ENCODE measurements around the gene RNU7-1.

The RNU7-1 gene

DNA sequence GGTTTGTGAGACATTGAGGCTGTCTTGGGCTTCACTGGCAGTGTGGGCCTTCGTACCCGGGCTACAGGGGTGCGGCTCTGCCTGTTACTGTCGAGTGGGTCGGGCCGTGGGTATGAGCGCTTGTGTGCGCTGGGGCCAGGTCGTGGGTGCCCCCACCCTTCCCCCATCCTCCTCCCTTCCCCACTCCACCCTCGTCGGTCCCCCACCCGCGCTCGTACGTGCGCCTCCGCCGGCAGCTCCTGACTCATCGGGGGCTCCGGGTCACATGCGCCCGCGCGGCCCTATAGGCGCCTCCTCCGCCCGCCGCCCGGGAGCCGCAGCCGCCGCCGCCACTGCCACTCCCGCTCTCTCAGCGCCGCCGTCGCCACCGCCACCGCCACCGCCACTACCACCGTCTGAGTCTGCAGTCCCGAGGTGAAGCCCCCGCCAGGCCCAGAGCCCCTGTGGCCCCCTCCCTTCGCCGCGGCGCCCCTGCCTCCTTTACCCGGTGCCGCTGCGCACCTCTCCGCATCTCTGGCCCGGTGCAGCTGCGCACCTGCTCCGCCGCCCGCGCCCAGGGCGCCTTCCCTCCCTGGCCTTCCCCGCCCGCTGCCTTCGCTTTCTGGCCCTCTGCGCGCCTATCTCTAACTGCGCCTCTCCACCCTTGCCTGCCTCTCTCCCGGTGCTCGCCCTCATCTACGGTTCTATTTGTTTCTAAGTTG lies 29.2 kb upstream of the RNU7-1 start, which contains the start of gene ENO2:
TSS of gene ENO2 (plus strand) at position 335 of the 701 bp plus-strand sequence. CDS start 1,253 bp downstream, outside the sequence.
- no peak for TF ChIP-seq ZNF274 (IDR thresholded peaks at IDR 0.05; ENCODE audit: low read depth, low read length)
- H3K4me3 ChIP-seq (ENCODE audit: low read length): peak within 1 kb of the TSS; percentile 69

DNA sequence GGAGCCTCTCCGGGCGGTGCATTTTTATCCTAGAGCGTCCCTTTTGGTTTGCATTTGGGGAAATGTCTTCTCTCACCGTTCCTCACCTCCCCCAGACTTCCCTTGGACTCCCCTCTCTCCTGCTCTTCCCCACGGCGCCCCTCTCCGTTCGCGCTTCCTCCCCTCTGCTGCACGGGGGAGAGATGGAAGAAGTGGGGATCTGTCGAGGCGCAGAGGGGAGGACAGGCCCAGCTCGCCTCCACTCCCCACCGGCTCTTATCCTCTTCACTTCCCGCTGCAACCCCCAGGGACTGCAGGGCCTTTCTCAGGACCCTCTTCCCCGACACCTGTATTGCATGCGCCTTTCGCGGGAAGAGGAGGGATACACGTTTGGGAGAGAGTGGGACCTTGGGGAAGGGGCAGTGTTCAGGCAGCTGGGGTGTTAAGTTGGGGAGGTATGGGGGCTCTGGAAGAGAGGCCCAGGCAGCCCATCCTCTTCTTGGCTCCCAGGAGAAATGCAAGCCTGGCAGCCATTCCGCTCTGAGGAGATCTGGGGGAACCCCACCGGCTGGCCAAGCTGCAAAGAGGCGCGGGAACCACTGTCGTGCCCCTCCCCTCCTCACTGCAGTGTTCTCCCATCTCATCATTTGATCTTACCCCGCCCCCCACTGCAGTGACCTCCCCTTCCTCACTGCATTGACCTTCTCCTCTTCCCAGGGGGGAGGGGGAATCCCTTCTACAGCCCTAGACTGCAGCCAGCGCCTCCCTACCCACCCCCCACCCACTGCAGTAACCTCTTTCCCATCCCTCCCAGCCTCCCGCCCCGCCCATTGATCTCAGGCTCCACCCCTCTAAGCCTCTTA lies 28.4 kb upstream of the RNU7-1 start:
- H3K4me3 ChIP-seq (ENCODE audit: low read length): peak overlapping the region; percentile 69
- no peak for TF ChIP-seq ZNF274 (IDR thresholded peaks at IDR 0.05; ENCODE audit: low read depth, low read length)

DNA sequence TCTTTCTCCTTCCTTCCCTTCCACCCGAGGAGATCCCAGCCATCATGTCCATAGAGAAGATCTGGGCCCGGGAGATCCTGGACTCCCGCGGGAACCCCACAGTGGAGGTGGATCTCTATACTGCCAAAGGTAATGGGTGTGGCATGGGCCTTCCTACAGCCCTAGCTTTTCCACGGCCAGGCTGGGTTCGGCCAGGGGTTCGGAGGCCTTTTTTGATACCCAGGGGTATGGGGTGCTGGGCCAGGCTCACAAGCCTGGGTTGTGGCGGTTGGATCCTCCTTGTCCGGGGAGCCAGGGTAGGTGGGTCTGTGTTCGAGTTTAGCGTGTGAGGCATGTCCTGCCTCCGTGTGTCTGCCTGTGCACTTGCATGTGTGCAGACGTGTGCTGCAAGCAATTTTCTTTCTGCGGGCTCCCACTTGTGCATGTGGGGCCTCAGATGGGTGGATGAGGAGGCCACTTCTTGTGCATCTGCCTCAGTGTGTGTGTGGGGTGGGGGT lies 27.8 kb upstream of the RNU7-1 start:
- no peak for TF ChIP-seq ZNF274 (IDR thresholded peaks at IDR 0.05; ENCODE audit: low read depth, low read length)
- no peak overlapping the region for H3K4me3 ChIP-seq (ENCODE audit: low read length)

DNA sequence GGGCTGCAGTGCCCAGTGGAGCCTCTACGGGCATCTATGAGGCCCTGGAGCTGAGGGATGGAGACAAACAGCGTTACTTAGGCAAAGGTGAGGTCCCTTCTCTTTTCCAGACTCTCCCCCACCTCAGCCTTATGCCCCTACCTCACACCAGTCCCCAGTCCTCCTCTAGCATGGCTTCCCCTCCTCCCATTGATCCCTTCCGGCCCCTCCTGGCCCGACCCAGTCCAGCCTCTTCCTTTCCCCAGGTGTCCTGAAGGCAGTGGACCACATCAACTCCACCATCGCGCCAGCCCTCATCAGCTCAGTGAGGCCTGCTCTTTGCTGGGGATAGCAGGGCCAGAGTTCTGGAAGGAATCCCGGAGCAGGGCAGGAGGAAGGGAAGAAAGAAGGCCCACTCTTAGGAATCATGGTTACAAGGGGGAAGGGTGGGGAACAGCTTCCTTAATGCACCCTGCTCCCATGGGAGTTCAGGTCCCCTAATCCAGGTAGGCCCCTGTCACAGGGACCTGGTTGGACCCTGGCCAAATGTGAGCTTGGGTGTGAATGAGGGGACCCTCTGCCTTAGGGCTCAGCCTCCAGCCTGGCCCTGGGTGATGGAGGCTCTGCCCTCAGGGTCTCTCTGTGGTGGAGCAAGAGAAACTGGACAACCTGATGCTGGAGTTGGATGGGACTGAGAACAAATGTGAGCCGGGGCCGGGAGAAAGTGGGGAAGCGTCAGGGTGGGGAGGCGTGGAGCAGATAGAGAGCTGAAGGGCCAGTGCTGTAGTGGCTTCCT lies 27.0 kb upstream of the RNU7-1 start:
- H3K4me3 ChIP-seq (ENCODE audit: low read length): no peak overlapping the region
- no peak for TF ChIP-seq ZNF274 (IDR thresholded peaks at IDR 0.05; ENCODE audit: low read depth, low read length)

GRCh38 chr12:6917491-6918231 lies 26.0 kb upstream of the RNU7-1 start:
- TF ChIP-seq ZNF274 (IDR thresholded peaks at IDR 0.05; ENCODE audit: low read depth, low read length): no peak
- H3K4me3 ChIP-seq (ENCODE audit: low read length): no peak overlapping the region

GRCh38 chr12:6919588-6919987 lies 24.0 kb upstream of the RNU7-1 start:
- no peak overlapping the region for H3K4me3 ChIP-seq (ENCODE audit: low read length)
- TF ChIP-seq ZNF274 (IDR thresholded peaks at IDR 0.05; ENCODE audit: low read depth, low read length): no peak

GRCh38 chr12:6921539-6921938 lies 22.1 kb upstream of the RNU7-1 start:
- no peak overlapping the region for H3K4me3 ChIP-seq (ENCODE audit: low read length)
- no peak for TF ChIP-seq ZNF274 (IDR thresholded peaks at IDR 0.05; ENCODE audit: low read depth, low read length)

DNA sequence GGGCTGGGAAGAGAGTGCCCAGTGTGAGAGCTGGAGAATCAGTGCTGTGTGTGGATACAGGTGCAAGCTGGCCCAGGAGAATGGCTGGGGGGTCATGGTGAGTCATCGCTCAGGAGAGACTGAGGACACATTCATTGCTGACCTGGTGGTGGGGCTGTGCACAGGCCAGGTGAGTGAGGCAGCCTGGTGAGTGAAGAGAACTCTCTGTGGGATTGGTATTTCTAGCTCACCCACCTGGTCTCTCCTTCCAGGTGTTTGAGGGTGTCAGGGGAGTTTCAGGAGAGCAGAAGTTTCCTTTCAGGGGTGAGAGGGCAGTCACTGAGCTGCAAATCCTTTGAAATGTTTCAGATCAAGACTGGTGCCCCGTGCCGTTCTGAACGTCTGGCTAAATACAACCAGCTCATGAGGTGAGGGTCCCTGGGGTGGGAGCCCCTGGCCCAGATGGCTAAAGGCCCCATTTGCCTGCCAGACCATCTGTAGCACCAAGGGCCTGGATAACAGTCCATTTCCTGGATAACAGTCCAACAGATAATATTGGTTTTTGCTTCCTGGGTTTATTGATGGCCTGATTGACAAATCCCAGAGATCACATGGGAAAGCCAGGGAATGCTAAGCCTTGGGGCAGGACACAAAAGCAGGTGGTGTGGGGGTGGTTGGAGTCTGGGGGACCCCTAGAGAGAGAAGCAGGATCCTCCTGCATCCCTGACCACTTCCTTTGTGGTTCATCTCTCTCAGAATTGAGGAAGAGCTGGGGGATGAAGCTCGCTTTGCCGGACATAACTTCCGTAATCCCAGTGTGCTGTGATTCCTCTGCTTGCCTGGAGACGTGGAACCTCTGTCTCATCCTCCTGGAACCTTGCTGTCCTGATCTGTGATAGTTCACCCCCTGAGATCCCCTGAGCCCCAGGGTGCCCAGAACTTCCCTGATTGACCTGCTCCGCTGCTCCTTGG lies 21.3 kb upstream of the RNU7-1 start:
- no peak for TF ChIP-seq ZNF274 (IDR thresholded peaks at IDR 0.05; ENCODE audit: low read depth, low read length)
- H3K4me3 ChIP-seq (ENCODE audit: low read length): no peak overlapping the region; the same call in 1 of the 2 replicates

- no peak overlapping the region for H3K4me3 ChIP-seq (ENCODE audit: low read length)
- no peak for TF ChIP-seq ZNF274 (IDR thresholded peaks at IDR 0.05; ENCODE audit: low read depth, low read length)
These were observed 20.4 kb upstream of the RNU7-1 start for GRCh38 chr12:6923003-6923732.

DNA sequence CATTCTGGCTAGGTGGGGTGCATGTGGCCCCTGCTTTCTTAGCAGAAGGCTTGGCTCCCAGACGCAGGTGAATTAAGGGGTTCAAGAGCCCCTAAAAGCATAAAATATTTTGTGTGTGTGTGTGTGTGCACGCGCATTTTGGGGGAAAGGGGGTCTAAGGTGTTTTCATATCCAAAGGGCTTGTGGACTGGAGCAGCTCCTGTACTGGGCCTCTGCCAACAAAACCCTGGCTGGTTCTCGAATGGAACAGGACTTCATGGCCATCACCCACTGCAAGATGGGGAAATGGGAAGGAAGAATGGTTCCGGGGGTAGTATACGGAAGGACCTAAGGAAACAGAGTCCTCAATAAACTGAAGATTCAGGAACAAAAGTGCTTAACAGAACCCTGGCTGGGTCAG lies 19.8 kb upstream of the RNU7-1 start:
- no peak overlapping the region for H3K4me3 ChIP-seq (ENCODE audit: low read length)
- TF ChIP-seq ZNF274 (IDR thresholded peaks at IDR 0.05; ENCODE audit: low read depth, low read length): no peak

GRCh38 chr12:6925239-6925539 lies 18.4 kb upstream of the RNU7-1 start:
- TF ChIP-seq ZNF274 (IDR thresholded peaks at IDR 0.05; ENCODE audit: low read depth, low read length): no peak
- H3K4me3 ChIP-seq (ENCODE audit: low read length): no peak overlapping the region
